ENCODE measurements around the gene SSH2. TPM values are rescaled to one million over a fixed set of nuclear protein-coding genes. Genes with fewer than 3 reads are reported as not detected.

The SSH2 gene
- polyA plus RNA-seq, 1 of the 3 experiments (the other 2 are of a cell fraction), result 8.8 TPM

DNA sequence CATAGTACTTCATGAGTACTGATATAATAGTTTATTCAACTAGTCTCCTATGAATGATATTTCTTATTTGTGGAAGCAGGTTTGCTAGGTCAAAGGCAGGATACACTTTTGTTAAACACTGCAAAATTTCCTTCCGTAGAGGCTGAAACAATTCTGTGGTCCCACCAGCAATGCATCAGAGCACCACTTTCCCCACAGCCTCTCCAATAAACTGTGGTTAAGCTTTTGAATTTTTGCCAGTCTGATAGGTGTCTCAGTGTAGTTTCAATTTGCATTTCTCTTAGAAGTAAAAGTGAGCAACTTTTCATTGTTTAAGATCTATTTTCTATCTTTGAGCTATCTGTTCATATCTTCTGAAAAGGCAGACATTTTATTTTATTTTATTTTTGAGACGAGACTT, 270.9 kb downstream of the SSH2 start (continued):
- no peak for TF ChIP-seq EZH2phosphoT487 (IDR thresholded peaks at IDR 0.05; ENCODE audit: borderline replicate concordance, low read depth)
- TF ChIP-seq FOXM1 (IDR thresholded peaks at IDR 0.05; ENCODE audit: low read depth), result no peak
- TF ChIP-seq, protein P1, sequence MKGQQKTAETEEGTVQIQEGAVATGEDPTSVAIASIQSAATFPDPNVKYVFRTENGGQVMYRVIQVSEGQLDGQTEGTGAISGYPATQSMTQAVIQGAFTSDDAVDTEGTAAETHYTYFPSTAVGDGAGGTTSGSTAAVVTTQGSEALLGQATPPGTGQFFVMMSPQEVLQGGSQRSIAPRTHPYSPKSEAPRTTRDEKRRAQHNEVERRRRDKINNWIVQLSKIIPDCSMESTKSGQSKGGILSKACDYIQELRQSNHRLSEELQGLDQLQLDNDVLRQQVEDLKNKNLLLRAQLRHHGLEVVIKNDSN (IDR thresholded peaks at IDR 0.05; ENCODE audit: borderline replicate concordance, low read depth), result no peak
- no peak for TF ChIP-seq MXI1 (IDR thresholded peaks at IDR 0.05; ENCODE audit: low read depth, low read length)

DNA sequence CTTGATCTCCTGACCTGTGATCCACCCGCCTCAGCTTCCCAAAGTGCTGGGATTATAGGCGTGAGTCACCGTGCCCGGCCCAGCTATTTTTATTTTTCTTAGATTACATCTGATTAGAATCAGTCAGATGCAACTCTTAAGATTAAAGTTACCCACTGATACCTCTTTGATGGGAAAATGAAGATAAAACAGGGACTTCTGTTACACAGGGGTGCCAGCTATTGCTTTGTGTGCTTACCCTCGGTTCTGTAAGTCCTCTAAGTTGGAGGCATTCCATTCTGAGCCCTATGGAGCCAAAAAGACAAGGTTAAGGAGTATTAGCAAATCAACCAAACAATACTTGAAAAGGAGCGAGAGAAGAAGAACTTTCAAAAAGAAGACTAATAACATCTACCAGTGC, 274.7 kb downstream of the SSH2 start:
- no peak overlapping the region for H3K4me3 ChIP-seq (ENCODE audit: low read depth in 2 of 2, low read length in 1 of 2)
- WGBS (ENCODE audit: low lambda C conversion rate), result 88% methylated on average over 6 of the region's 6 CpGs
- CTCF ChIA-PET, result interaction anchor here (0.9 to 1.9 kb wide), 6 partner anchors 10 to 276 kb away, joined by 3 to 7 read pairs (median 4); no protein-coding TSS in a partner anchor
- no peak overlapping the region for H3K9ac ChIP-seq
- H3K9me2 ChIP-seq, result no peaks in the 10 kb centered on the region
- H3K4me1 ChIP-seq (ENCODE audit: control insufficient read depth in 1 of 2, insufficient read depth in 2 of 2, low read depth in 1 of 2, low read length in 1 of 2), result no peaks in the 10 kb centered on the region
- no peaks in the 10 kb centered on the region for H3K27me3 ChIP-seq (ENCODE audit: insufficient read depth)
- H4K20me1 ChIP-seq (ENCODE audit: insufficient read depth), result no peaks in the 10 kb centered on the region
- H3K4me2 ChIP-seq, result no peak overlapping the region
- H3F3A ChIP-seq (replicated peaks; ENCODE audit: insufficient read depth), result peaks cover 7% of the 10 kb centered on the region
- POLR2A ChIA-PET, result interaction anchor here (0.9 kb wide), 1 partner anchor 12 kb away, joined by 8 read pairs; no protein-coding TSS in a partner anchor
- H3K36me3 ChIP-seq (replicated peaks in 1 of 2; ENCODE audit: control insufficient read depth in 1 of 2, insufficient read depth in 2 of 2, low read length in 1 of 2), result peaks cover 14 to 26% of the 10 kb centered on the region in 2 experiments
- no peak for DNase-seq
- no peaks in the 10 kb centered on the region for H3K9me3 ChIP-seq
- TF ChIP-seq CHD2 (IDR thresholded peaks at IDR 0.05; ENCODE audit: low read length, partially characterized antibody), result no peak
- TF ChIP-seq, protein P2, sequence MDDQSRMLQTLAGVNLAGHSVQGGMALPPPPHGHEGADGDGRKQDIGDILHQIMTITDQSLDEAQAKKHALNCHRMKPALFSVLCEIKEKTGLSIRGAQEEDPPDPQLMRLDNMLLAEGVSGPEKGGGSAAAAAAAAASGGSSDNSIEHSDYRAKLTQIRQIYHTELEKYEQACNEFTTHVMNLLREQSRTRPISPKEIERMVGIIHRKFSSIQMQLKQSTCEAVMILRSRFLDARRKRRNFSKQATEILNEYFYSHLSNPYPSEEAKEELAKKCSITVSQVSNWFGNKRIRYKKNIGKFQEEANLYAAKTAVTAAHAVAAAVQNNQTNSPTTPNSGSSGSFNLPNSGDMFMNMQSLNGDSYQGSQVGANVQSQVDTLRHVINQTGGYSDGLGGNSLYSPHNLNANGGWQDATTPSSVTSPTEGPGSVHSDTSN (IDR thresholded peaks at IDR 0.05), result no peak
- TF ChIP-seq, protein P3, sequence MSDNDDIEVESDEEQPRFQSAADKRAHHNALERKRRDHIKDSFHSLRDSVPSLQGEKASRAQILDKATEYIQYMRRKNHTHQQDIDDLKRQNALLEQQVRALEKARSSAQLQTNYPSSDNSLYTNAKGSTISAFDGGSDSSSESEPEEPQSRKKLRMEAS (IDR thresholded peaks at IDR 0.05; ENCODE audit: low read depth), result no peak
- no peak for TF ChIP-seq SMC3 (IDR thresholded peaks at IDR 0.05; ENCODE audit: low read depth, low read length)
- no peak for TF ChIP-seq ELF1 (IDR thresholded peaks at IDR 0.05)
- no peak for TF ChIP-seq TEAD4 (IDR thresholded peaks at IDR 0.05; ENCODE audit: borderline replicate concordance, insufficient read depth)
- no peak for TF ChIP-seq MEF2A (IDR thresholded peaks at IDR 0.05; ENCODE audit: borderline replicate concordance, low read depth)
- TF ChIP-seq TAF1 (IDR thresholded peaks at IDR 0.05; ENCODE audit: borderline replicate concordance, low read depth, low read length), result no peak
- TF ChIP-seq RAD21 (IDR thresholded peaks at IDR 0.05; ENCODE audit: low read length), result no peak
- no peak for TF ChIP-seq EZH2phosphoT487 (IDR thresholded peaks at IDR 0.05; ENCODE audit: borderline replicate concordance, low read depth)
- no peak for TF ChIP-seq MXI1 (IDR thresholded peaks at IDR 0.05; ENCODE audit: low read depth, low read length)
- no peak for TF ChIP-seq FOXJ3 (CRISPR knock-in tag; IDR thresholded peaks at IDR 0.05)
- H3K79me2 ChIP-seq (ENCODE audit: insufficient read depth), result no peaks in the 10 kb centered on the region
- no peak overlapping the region for H2AFZ ChIP-seq (ENCODE audit: low read depth)
- H3K27ac ChIP-seq (ENCODE audit: low read depth in 2 of 2, low read length in 1 of 2), result no peak overlapping the region

All from SK-N-SH (cell line).